Testis (tissue), 2 donors: Measurements from ENCODE around the gene EXOC2.

Experiments
- POLR2A ChIP-seq: fragments of 450-650 bp; IDR thresholded peaks from one replicate; pipeline ENCODE4 v1.6.1; 2017; ENCODE audit warnings: antibody characterized with exemption, mild to moderate bottlenecking, moderate library complexity
- TF ChIP-seq, protein P1 (sequence below), 3 experiments: fragments of 450-650 bp in 2 of 3; fragments of 200-600 bp in 1 of 3; sonication (generic) in 1 of 3; IDR thresholded peaks; one replicate each; pipeline ENCODE4 v1.5.1; 2016 to 2019; ENCODE audit warnings: antibody characterized with exemption in 3 of 3, mild to moderate bottlenecking in 2 of 3, moderate library complexity in 1 of 3

DNA sequence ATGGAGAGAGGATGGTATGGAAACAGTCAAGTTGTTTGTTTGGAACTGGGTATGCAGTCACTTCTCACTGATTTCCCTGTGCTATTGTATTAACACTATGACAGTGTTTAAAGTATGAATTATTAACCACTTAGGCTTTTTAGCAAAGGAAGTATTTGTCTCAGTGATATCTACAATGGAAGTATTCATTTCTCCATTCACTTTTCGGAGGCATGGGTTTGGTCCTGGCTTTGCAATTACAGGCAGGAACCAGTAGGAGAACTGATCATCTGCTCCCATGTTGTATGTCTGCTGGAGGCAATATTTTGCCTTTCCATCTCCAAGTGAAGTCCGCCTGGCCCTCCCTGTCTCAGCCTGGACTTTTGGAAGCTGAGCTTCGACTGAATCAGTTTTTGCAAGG lies 30.6 kb upstream of the EXOC2 start:
- no peak for TF ChIP-seq POLR2A
- TF ChIP-seq, protein P1, sequence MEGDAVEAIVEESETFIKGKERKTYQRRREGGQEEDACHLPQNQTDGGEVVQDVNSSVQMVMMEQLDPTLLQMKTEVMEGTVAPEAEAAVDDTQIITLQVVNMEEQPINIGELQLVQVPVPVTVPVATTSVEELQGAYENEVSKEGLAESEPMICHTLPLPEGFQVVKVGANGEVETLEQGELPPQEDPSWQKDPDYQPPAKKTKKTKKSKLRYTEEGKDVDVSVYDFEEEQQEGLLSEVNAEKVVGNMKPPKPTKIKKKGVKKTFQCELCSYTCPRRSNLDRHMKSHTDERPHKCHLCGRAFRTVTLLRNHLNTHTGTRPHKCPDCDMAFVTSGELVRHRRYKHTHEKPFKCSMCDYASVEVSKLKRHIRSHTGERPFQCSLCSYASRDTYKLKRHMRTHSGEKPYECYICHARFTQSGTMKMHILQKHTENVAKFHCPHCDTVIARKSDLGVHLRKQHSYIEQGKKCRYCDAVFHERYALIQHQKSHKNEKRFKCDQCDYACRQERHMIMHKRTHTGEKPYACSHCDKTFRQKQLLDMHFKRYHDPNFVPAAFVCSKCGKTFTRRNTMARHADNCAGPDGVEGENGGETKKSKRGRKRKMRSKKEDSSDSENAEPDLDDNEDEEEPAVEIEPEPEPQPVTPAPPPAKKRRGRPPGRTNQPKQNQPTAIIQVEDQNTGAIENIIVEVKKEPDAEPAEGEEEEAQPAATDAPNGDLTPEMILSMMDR (IDR thresholded peaks at IDR 0.05), result no peak
